ENCODE data around the gene XIRP1.

The XIRP1 gene

DNA sequence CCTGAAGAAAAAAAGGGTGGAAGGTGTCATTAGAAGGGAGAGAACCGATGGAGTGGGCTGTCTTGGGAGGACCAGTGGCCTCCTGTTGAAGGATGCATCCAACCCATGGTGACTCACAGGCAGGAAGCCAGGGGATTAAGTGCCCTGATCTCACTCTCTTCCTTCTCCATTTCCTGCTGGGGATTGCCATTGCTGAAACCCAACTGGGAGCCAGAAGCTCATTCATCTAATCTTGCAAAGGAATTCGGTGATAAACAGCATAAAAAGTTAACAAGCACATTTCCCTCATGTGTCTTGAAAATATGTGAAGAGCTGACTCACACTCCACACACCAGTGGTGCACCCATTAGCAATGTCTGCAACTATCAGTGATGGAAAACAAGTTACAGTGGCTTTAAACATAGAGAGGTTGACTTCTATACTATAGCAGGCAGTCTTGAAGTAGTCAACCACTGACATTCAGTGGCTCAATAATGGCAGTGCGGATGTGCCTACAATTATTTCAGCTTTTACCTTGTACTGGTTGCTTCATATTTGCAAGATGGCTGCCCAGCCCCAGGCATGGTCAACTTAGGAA is 26.2 kb downstream of the XIRP1 start:
- no peaks in the 10 kb centered on the region for H3K9me3 Mint-ChIP-seq
- peaks cover 3% of the 10 kb centered on the region for H3K27me3 Mint-ChIP-seq (ENCODE audit: low read depth)
- TF ChIP-seq, protein P1, sequence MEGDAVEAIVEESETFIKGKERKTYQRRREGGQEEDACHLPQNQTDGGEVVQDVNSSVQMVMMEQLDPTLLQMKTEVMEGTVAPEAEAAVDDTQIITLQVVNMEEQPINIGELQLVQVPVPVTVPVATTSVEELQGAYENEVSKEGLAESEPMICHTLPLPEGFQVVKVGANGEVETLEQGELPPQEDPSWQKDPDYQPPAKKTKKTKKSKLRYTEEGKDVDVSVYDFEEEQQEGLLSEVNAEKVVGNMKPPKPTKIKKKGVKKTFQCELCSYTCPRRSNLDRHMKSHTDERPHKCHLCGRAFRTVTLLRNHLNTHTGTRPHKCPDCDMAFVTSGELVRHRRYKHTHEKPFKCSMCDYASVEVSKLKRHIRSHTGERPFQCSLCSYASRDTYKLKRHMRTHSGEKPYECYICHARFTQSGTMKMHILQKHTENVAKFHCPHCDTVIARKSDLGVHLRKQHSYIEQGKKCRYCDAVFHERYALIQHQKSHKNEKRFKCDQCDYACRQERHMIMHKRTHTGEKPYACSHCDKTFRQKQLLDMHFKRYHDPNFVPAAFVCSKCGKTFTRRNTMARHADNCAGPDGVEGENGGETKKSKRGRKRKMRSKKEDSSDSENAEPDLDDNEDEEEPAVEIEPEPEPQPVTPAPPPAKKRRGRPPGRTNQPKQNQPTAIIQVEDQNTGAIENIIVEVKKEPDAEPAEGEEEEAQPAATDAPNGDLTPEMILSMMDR (IDR thresholded peaks at IDR 0.05; ENCODE audit: unreplicated experiment in 3 of 3): no peak

DNA sequence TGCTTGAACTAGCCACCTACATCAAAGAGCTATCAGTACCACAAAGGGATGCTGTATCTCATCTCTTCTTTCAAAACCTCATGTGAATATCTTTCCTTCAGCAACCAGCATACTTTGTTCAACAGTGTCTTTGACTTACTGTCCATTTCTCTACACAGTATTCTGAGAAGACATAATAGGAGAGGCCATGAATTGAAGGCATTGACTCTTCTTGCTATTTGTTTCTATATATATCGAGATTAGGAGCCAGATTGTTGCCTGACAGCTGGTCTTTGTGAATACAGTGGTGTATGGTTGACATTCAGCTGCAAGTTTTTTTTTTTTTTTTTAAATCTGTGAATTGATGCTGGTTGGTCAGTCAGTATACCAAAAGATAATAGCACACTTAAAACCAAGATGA is 26.9 kb downstream of the XIRP1 start:
- Mint-ChIP-seq H3K27me3 (ENCODE audit: low read depth) (peaks cover 3% of the 10 kb centered on the region), H3K4me3 (no peak overlapping the region), H3K27ac (no peak overlapping the region)

More for the DNA sequence above, 26.2 kb downstream of the XIRP1 start:
- H3K4me3 Mint-ChIP-seq: no peak overlapping the region
- peaks cover 11% of the 10 kb centered on the region for H3K4me1 Mint-ChIP-seq
- no peaks in the 10 kb centered on the region for H3K36me3 Mint-ChIP-seq (ENCODE audit: low read depth)
- H3K27ac Mint-ChIP-seq: peak overlapping the region in 1 of 3 experiments; percentile 28

DNA sequence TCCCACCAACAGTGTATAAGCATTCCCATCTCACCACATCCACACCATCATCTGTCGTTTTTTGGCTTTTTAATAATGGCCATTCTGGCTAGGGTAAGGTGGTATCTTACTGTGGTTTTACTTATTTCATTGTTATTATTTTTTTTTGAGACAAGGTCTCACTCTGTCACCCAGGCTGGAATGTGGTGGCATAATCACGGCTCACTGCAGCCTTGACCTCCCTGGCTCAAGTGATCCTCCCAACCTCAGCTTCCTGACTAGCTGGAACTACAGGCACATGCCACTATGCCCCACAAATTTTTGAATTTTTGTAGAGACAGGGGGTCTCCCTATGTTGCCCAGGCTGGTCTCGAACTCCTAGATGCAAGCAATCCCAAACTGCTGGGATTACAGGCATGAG is 28.0 kb downstream of the XIRP1 start:
- TF ChIP-seq, protein P1 (IDR thresholded peaks at IDR 0.05; ENCODE audit: unreplicated experiment in 3 of 3): no peak
- Mint-ChIP-seq H3K4me3 (no peak overlapping the region), H3K27me3 (ENCODE audit: low read depth) (no peaks in the 10 kb centered on the region), H3K4me1 (peaks cover 11% of the 10 kb centered on the region), H3K36me3 (ENCODE audit: low read depth) (no peaks in the 10 kb centered on the region), H3K9me3 (no peaks in the 10 kb centered on the region), H3K27ac (no peak overlapping the region)

More for the DNA sequence above, 26.9 kb downstream of the XIRP1 start:
- Mint-ChIP-seq H3K36me3 (ENCODE audit: low read depth) (no peaks in the 10 kb centered on the region), H3K9me3 (no peaks in the 10 kb centered on the region), H3K4me1 (peaks cover 11% of the 10 kb centered on the region)
- TF ChIP-seq, protein P1 (IDR thresholded peaks at IDR 0.05; ENCODE audit: unreplicated experiment in 3 of 3): no peak

DNA sequence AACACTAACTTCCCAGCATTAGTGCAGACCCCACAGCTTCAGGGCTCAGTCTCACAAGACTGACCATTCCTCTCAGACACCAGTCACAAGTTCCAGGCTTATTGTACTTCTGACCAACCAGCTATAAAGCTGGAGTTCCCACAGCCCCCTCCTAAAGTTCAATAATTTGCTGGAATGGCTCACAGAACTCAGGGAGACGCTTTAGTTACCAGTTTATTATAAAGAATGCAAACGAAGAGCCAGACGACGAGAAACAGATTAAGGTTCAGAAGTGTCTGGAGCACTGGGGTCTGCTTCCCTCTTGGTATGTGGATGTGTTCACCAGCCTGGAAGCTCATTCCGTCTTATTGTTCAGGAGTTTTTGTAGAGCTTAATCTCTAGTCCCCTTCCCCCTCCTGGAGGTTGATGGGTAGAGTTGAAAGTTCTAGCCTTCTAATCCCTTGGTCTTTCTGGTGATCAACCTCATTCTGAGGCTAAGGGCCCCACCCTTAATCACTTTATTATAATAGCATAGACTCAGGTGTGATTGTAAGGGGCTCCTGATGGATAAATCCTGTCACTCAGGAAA is 34.2 kb downstream of the XIRP1 start:
- peak overlapping the region in 1 of 3 experiments; percentile 23 for H3K4me3 Mint-ChIP-seq
- H3K27me3 Mint-ChIP-seq (ENCODE audit: low read depth): no peaks in the 10 kb centered on the region
- no peaks in the 10 kb centered on the region for H3K36me3 Mint-ChIP-seq (ENCODE audit: low read depth)
- peak overlapping the region; percentile 81 to 86 (median 82) for H3K27ac Mint-ChIP-seq
- H3K9me3 Mint-ChIP-seq: no peaks in the 10 kb centered on the region
- no peaks in the 10 kb centered on the region for H3K4me1 Mint-ChIP-seq
- TF ChIP-seq, protein P1 (IDR thresholded peaks at IDR 0.05; ENCODE audit: unreplicated experiment in 3 of 3): no peak

DNA sequence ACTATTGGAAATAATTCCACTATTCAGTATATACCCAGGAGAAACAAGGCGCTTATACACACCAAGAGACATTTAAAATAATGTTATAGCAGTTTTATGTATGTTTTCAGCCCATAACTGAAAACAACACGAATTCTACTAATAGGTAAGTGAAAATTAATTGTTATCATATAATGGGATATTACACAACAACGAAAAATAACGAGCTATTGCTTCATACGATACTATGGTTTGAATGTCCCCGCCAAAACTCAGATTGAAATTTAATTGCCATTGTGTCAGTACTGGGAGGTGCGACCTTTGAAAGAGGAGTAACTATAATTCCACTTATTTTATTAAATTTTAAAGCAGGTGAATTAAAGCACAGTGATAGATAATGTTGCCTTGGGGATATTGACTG is 35.0 kb downstream of the XIRP1 start:
- Mint-ChIP-seq H3K27ac (peak overlapping the region; percentile 81 to 86 (median 82)), H3K4me3 (no peak overlapping the region), H3K36me3 (ENCODE audit: low read depth) (no peaks in the 10 kb centered on the region), H3K9me3 (no peaks in the 10 kb centered on the region), H3K4me1 (peaks cover 4% of the 10 kb centered on the region), H3K27me3 (ENCODE audit: low read depth) (no peaks in the 10 kb centered on the region)
- TF ChIP-seq, protein P1 (IDR thresholded peaks at IDR 0.05; ENCODE audit: unreplicated experiment in 3 of 3): no peak

DNA sequence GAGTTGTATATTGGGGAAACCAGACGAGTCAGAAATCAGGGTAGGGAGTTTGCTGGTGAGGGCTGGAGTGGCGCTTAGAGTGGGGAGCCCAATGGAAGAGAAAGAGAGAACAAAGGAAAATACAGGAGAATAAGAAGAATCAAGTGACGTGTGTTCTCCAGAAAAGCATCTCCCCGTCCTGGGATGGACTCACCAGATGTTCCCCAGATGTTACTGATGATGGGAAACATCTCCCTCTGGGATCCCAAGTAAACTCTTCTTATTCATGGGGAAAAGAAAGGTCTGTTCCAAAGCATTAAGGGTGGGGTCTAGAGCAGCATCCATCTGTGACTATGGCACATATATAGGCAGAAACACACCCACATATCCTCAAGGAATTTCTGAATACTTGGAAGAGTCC is 36.0 kb downstream of the XIRP1 start:
- peak overlapping the region in 1 of 3 experiments; percentile 7 for H3K4me3 Mint-ChIP-seq
- TF ChIP-seq, protein P1 (IDR thresholded peaks at IDR 0.05; ENCODE audit: unreplicated experiment in 3 of 3): no peak
- H3K27me3 Mint-ChIP-seq (ENCODE audit: low read depth): no peaks in the 10 kb centered on the region
- peak overlapping the region; percentile 1 to 85 (median 80) for H3K27ac Mint-ChIP-seq
- no peaks in the 10 kb centered on the region for H3K36me3 Mint-ChIP-seq (ENCODE audit: low read depth)
- no peaks in the 10 kb centered on the region for H3K9me3 Mint-ChIP-seq
- H3K4me1 Mint-ChIP-seq: peaks cover 13% of the 10 kb centered on the region
